GM19463 (cell line): ENCODE measurements around the gene PTK7.
"Not testable (repeated sequence)": the region's sequence is repeated elsewhere in the genome, so short reads cannot be mapped to it uniquely, and the experiment has no call there.

Experiments
- ATAC-seq: cut with Tn5 transposase; IDR thresholded peaks from one replicate; pipeline ENCODE4 v1.9.1; 2021; ENCODE audit warnings: mild to moderate bottlenecking, moderate library complexity; ENCODE audit not compliant: unreplicated experiment

The PTK7 gene

GRCh38 chr6:43053545-43054205, 22.4 kb upstream of the PTK7 start, which contains the start of gene CUL7:
Gene CUL7 (minus strand): TSS chr6:43053851. CDS start chr6:43052788, 1,063 bp downstream.
- peak; percentile 95 for ATAC-seq

GRCh38 chr6:43054206-43054943, 21.7 kb upstream of the PTK7 start:
- no peak for ATAC-seq

- no peak for ATAC-seq
These were observed 20.1 kb upstream of the PTK7 start for GRCh38 chr6:43055966-43056365.

DNA sequence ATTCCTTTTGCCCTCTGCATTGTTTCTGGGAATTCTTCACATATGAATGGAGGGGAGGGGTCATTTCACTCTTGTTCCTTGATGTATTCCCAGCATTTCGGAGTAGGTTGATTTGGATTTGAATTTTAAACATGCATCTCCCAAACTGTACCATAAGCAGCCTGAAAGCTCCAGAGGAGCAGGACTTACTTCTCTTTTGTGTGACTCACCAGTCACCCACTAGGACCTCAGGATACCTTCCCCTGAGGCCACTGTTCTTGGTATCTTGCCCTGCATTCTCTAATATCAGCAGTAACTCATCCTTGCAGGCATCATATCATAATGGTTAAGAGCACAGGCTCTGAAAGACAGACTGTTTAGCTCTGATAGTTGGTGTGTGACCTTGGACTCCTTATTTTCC, 17.6 kb upstream of the PTK7 start:
- no peak for ATAC-seq

GRCh38 chr6:43059168-43060033, 16.7 kb upstream of the PTK7 start, which contains the start of the genes KLC4 and MRPL2:
Gene KLC4 (plus strand): TSS chr6:43059631. CDS start chr6:43061336, 1,705 bp downstream.
Gene MRPL2 (minus strand): TSS chr6:43059434. CDS start chr6:43059381, 53 bp downstream.
- peak; percentile 96 for ATAC-seq

DNA sequence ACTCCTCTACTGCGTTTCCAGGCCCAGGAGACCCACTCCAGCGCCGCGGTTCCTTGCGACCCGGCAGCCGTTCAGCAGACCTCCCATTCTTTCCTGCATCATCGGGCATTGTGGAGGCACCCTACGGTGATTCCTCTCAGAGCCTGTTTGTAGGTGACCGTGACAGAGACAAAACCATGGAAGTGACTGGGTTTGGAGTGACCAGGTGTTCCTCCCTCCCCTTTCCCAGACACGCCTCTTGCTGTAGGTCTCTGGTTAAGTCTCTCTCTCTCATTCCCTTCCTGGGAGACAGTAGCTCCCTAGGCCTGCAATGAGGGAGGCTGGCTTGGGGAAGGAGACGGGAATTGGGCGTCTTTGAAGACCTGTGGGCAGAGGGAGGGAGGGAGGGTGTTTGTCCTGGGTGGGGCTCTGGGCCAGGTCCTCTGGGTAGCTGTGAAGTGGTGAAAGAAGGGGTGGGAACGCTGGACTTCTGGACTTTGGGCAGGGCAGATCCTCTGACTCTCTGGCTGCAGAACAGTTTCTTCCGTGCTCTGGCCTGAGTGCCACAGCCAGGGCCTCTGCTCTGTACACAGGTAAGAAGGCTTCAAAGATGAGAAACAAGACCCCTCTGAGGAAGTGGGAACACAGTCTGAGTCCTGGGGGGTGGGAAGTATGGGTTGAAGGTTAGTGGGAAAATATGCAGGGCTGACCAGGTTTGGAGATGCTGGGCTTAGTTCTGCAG, 15.9 kb upstream of the PTK7 start:
- no peak for ATAC-seq

DNA sequence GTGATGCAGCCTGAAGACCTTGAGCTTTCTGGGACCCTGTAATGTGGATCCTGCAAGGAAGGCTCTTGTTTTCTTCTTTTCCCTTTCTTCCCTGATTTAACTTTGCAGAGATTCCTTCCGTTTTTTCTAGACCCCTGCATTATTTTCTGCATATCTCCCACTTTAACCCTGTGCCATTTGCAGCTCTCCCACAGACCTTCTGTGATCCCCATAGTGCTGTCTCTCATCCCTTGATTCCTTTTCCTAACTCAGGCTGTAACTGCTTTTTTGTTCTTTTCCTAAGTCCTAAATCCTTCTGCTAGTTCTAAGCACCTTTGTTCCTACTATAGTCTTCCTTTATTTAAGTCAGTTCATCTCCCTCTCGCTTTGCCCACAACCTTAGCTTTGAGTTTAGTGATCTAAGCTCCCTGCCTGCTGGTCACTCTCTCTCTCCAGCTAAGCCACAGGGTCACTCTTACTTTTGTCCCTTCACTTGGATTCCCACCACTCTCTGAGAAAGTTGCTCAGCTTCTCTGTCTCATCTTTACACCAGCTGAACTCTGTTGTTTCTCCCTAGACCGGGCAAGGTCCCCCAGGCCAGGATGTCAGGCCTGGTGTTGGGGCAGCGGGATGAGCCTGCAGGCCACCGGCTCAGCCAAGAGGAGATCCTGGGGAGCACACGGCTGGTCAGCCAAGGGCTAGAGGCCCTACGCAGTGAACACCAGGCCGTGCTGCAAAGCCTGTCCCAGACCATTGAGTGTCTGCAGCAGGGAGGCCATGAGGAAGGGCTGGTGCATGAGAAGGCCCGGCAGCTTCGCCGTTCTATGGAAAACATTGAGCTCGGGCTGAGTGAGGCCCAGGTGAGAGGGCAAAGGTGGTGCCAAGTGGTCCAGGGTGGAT, 15.1 kb upstream of the PTK7 start:
- no peak for ATAC-seq

DNA sequence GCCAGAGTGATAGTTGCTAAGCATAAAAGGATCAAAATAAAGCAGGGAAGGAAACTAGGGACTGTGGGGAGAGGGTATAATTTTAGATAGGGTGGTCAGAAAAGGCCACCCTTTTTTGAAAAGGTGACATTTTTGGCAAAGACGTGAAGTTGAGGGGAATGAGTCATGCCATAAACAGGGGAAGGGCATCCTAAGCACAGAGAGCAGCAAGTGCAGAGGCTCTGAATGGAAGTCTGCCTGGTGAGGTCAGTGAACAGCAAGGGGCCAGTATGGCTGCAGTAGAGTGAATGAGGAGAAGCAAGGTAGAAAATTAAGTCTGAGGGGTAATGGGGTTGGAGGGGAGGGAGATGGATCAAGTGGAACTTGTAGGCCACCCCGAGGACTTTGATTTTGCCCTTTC, 14.3 kb upstream of the PTK7 start:
- ATAC-seq = no peak

DNA sequence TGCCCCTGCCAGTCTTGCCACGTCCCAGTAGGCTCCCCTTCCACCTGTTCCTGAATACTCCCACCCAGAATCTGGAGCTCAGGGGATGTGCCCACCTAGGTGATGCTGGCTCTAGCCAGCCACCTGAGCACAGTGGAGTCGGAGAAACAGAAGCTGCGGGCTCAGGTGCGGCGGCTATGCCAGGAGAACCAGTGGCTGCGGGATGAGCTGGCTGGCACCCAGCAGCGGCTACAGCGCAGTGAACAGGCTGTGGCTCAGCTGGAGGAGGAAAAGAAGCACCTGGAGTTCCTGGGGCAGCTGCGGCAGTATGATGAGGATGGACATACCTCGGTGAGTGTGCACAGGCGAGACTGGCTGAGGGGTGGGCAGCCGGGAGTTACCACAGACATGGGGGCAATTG, 13.3 kb upstream of the PTK7 start:
- ATAC-seq = no peak

GRCh38 chr6:43070028-43070632, 6.0 kb upstream of the PTK7 start:
- no peak for ATAC-seq

GRCh38 chr6:43074847-43075669, 1.1 kb upstream of the PTK7 start:
- no peak for ATAC-seq

GRCh38 chr6:43076464-43077332, 584 bp downstream of the PTK7 start:
- ATAC-seq = no peak

DNA sequence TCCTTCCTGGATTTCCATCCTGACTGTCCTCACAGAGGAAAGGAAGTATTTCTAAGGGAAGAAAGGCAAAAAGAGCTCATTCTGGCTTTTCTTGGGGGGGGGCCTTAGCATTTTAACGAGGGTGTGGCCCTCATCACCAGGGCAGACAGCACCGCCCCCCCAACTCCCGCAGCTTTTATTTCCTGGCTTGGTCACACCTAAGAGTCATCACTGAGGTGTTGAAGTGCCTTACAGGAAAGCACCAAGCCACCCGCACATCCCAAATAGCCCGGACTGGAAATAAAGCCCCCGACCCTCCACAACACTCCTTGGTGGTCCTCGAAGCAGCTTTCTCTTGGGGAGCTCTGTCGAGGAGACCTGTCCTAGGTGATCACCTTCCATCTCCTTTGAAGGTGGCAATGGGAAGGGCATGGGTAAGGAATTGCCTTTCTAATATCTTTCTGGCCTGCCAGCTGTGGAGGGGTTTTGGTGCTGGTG, 1.3 kb downstream of the PTK7 start:
- ATAC-seq = no peak

GRCh38 chr6:43077981-43078511, 1.9 kb downstream of the PTK7 start:
- no peak for ATAC-seq

DNA sequence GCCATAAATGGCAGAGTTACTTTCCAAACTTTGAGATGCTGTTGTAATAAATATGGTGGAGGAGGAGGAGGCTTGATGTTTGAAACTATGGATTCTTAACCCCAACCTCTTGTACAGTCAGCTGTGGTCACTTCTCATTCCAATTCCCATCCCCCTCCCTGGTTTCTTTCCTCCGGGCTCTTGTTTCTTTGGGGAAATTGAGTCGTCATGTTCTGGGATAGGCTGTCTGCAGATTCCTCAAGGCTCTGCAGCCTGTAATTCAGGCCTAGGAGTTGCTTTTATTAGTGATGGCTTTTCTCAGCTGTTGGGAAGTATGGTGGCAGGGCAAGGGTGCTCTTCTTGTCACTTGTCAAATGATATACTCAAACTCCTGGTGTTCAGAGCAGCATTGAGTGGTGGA, 2.6 kb downstream of the PTK7 start:
- ATAC-seq = no peak

DNA sequence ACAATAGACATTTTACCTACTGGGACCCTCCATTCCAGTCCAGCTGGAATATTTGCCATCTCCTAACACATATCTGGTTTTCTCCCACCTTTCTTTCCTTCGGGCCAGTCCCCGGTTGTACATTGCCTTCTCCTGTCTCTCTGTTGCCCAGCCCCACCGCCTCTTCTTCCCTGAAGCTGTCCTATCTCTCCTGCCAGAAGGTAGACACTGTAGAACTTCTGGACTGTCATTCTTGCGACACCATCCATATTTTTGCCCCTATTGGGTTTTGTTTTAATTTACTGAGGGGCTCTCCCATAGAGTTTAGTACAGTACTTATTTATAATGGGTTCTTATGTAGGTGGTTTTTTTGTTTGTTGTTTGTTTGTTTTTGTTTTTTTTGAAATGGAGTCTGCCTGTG, 4.9 kb downstream of the PTK7 start:
- ATAC-seq = no peak

DNA sequence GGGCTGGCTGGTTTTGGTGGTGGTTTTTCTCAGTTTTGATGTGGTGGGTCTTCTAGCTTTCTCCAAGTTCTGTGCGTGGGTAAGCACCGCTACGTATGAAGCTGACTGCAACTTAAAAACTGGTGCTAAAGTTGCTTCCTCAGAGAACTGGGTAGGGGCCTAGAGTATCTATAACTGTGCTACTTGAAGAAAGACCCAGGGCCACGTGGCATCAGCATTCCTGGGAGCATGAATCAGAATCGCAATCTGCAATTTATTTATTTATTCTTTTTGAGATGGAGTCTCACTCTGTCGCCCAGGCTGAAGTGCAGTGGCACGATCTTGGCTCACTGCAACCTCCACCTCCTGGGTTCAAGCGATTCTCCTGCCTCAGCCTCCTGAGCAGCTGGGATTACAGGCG, 5.8 kb downstream of the PTK7 start:
- not testable (repeated sequence) for ATAC-seq
